Bronchial epithelial cell (primary cell): ENCODE results near the gene PTMA. TPM values are rescaled to one million over a fixed set of nuclear protein-coding genes. Genes with fewer than 3 reads are reported as not detected.

Experiments used
- DNase-seq: peaks from one replicate; pipeline ENCODE4 v3.0.0-alpha.2; 2010; ENCODE audit warnings: low read depth
- FAIRE-seq: peaks from 2 replicates; lab custom pipeline; 2011; peaks lifted over from hg19 to GRCh38; lab: Jason Lieb, UNC
- H3K27me3 ChIP-seq: 2 replicates; pipeline ENCODE4 v1.5.1; 2011; ENCODE audit warnings: low read length; ENCODE audit not compliant: control insufficient read depth, insufficient read depth
- H3K36me3 ChIP-seq: 2 replicates; pipeline ENCODE4 v1.5.1; 2011; ENCODE audit warnings: low read length; ENCODE audit not compliant: control insufficient read depth, insufficient read depth
- H3K4me3 ChIP-seq: 2 replicates; pipeline ENCODE4 v1.5.1; 2011; ENCODE audit warnings: mild to moderate bottlenecking, low read depth, low read length, control low read depth
- CTCF ChIP-seq: IDR thresholded peaks from 2 replicates; pipeline ENCODE4 v1.5.1; 2011; ENCODE audit warnings: mild to moderate bottlenecking, moderate library complexity, low read length, control low read depth, inconsistent platforms; ENCODE audit not compliant: insufficient read depth, severe bottlenecking
- total RNA-seq: library from RNA; depleted of rRNA; stranded (reverse); fragments of >200 nt; gene quantifications from 2 replicates; pipeline ENCODE4 v1.2.1, GENCODE V29; 2014

The PTMA gene
- total RNA-seq, 1 donor from 2014 or later = 388 TPM

GRCh38 chr2:231673348-231673770, 35.0 kb upstream of the PTMA start:
- TF ChIP-seq CTCF = no peak
- Histone ChIP-seq H3K36me3 (no peaks in the 10 kb centered on the region), H3K4me3 (peak overlapping the region; percentile 22), H3K27me3 (no peaks in the 10 kb centered on the region)
- FAIRE-seq (no peak), DNase-seq (peak; percentile 74)

GRCh38 chr2:231674587-231675338, 33.6 kb upstream of the PTMA start:
- no peak for DNase-seq
- TF ChIP-seq CTCF = peak; percentile 85
- FAIRE-seq = no peak
- H3K4me3 ChIP-seq = no peak overlapping the region
- H3K27me3 ChIP-seq = no peaks in the 10 kb centered on the region
- no peaks in the 10 kb centered on the region for H3K36me3 ChIP-seq

GRCh38 chr2:231676243-231676642, 32.1 kb upstream of the PTMA start:
- no peaks in the 10 kb centered on the region for H3K36me3 ChIP-seq
- TF ChIP-seq CTCF = no peak
- H3K4me3 ChIP-seq = no peak overlapping the region
- DNase-seq (no peak), FAIRE-seq (no peak)
- no peaks in the 10 kb centered on the region for H3K27me3 ChIP-seq

- FAIRE-seq = no peak
- Histone ChIP-seq H3K27me3 (no peaks in the 10 kb centered on the region), H3K4me3 (no peak overlapping the region), H3K36me3 (no peaks in the 10 kb centered on the region)
- peak; percentile 90 for TF ChIP-seq CTCF
- DNase-seq = peak; percentile 69
Measured at GRCh38 chr2:231677632-231678104, 30.7 kb upstream of the PTMA start.

- TF ChIP-seq CTCF = no peak
- Histone ChIP-seq H3K36me3 (no peaks in the 10 kb centered on the region), H3K4me3 (no peak overlapping the region), H3K27me3 (no peaks in the 10 kb centered on the region)
- DNase-seq (peak; percentile 26), FAIRE-seq (no peak)
Measured at GRCh38 chr2:231679908-231680284, 28.4 kb upstream of the PTMA start.
